ENCODE results near the gene EDN1. TPM values are rescaled to one million over a fixed set of nuclear protein-coding genes. Genes with fewer than 3 reads are reported as not detected.

EDN1 gene
- total and polyA plus RNA-seq, 10 of the 15 experiments (the other 5 are each of a cell fraction or from before 2014, with no cell fraction given): 2.0 to 6.6 (median 3.1) TPM

DNA sequence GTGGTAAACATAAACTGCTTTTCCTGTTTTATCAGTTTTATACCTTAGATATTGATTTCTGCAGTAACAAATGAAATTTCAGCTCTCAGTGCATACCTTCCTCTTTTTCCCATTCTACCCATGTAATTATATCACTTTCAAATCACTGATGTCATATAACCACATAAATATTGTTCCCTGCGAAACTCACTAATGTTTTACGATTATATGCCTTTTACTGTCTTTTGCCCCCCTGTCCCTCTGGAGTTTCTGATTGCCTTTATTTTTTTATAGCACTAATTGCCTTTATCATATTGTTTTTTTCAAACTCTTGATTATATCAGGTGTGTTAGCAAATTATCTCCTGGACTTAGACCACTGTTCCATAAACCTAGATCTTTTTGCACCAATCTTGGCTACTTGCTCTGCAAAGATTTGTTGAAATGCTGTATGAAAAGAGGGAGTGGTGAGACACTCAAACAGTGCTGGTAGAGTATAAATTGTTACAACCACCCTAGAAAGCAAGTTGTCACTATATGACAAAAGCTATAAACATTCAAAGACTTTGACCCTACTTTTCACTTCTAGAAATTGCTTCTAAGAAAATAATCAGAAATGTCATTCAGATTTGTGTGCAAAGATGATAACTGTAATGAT lies 29.6 kb upstream of the EDN1 start (continued):
- TF ChIP-seq POU2F2 (IDR thresholded peaks at IDR 0.05; ENCODE audit: borderline replicate concordance, low read depth, low read length): no peak

DNA sequence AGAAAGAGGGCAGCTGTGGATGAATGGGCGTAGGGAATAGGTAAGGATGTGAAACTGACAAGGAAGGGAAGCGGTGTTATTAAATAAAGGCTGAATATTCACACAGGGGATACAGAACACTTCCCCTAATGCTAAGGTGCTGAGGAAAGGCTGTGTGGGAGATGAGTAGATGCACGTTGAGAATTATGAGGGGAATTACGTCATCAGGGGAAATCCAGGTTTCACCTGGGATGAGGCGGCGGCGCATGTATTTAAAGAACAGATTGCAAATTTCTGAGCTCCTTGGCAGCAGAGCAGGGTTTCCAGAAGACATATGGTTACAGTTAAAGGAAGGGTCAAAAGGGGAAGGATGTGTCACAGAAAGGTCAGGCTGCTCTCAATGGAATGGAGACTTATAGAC lies 28.7 kb upstream of the EDN1 start:
- Histone ChIP-seq H3K36me3 (ENCODE audit: control insufficient read depth in 2 of 2, insufficient read depth in 2 of 2, low read length in 1 of 2) (no peaks in the 10 kb centered on the region), H3K9ac (ENCODE audit: control insufficient read depth, insufficient read depth, low read length) (no peak overlapping the region), H3K4me1 (ENCODE audit: control insufficient read depth, insufficient read depth, low read length) (peaks cover 5% of the 10 kb centered on the region), H3K27me3 (replicated peaks in 1 of 2; ENCODE audit: control insufficient read depth in 2 of 2, insufficient read depth in 2 of 2, low read length in 1 of 2) (no peaks in the 10 kb centered on the region), H3K27ac (ENCODE audit: control insufficient read depth, insufficient read depth) (no peak overlapping the region), H3K79me2 (ENCODE audit: control insufficient read depth, insufficient read depth, low read length) (no peaks in the 10 kb centered on the region), H3K4me3 (no peak overlapping the region), H3K9me3 (replicated peaks; ENCODE audit: control insufficient read depth, insufficient read depth, low read length) (no peaks in the 10 kb centered on the region), H4K20me1 (ENCODE audit: control insufficient read depth, insufficient read depth) (no peaks in the 10 kb centered on the region), H3K4me2 (ENCODE audit: control insufficient read depth, insufficient read depth) (peak overlapping the region; percentile 34), H2AFZ (ENCODE audit: control insufficient read depth, low read depth, low read length) (peak overlapping the region; percentile 48)
- SMC1A ChIA-PET (ENCODE audit: uncharacterized antibody, unreplicated experiment): interaction anchor here (1.2 to 1.8 kb wide), 4 partner anchors 10 to 605 kb away, joined by 3 to 5 read pairs (median 4); partner anchors contain the start of gene EDN1
- intact Hi-C loops (cut with micrococcal nuclease; ENCODE audit: unreplicated experiment) (no loop called here), in situ Hi-C loops (cut with MboI) (no loop called here)
- DNase-seq (ENCODE audit: low read depth, low spot score) (peak; percentile 26), ATAC-seq (peak; percentile 82), FAIRE-seq (no peak)
- BruUV-seq (replicated peaks): no TSS peak
- RAD21 ChIA-PET (ENCODE audit: unreplicated experiment): interaction anchor here (2.3 kb wide), 1 partner anchor 29 kb away, joined by 11 read pairs; the partner anchor contains the start of gene EDN1
- POLR2A ChIA-PET: no interaction called here
- CTCF ChIA-PET: interaction anchor here (1.0 kb wide), 2 partner anchors 108 to 605 kb away, joined by 3 to 5 read pairs; no protein-coding TSS in a partner anchor
- WGBS (ENCODE audit: insufficient coverage, insufficient replicate concordance, low lambda C conversion rate, missing lambda C conversion rate): 3% methylated on average over 7 of the region's 7 CpGs
- TF ChIP-seq KLF5 (IDR thresholded peaks at IDR 0.05; ENCODE audit: partially characterized antibody): no peak
- no peak for TF ChIP-seq ZNF217 (IDR thresholded peaks at IDR 0.05)
- TF ChIP-seq HDGF (IDR thresholded peaks at IDR 0.05): no peak
- no peak for TF ChIP-seq PKNOX1 (IDR thresholded peaks at IDR 0.05)
- TF ChIP-seq, protein P1, sequence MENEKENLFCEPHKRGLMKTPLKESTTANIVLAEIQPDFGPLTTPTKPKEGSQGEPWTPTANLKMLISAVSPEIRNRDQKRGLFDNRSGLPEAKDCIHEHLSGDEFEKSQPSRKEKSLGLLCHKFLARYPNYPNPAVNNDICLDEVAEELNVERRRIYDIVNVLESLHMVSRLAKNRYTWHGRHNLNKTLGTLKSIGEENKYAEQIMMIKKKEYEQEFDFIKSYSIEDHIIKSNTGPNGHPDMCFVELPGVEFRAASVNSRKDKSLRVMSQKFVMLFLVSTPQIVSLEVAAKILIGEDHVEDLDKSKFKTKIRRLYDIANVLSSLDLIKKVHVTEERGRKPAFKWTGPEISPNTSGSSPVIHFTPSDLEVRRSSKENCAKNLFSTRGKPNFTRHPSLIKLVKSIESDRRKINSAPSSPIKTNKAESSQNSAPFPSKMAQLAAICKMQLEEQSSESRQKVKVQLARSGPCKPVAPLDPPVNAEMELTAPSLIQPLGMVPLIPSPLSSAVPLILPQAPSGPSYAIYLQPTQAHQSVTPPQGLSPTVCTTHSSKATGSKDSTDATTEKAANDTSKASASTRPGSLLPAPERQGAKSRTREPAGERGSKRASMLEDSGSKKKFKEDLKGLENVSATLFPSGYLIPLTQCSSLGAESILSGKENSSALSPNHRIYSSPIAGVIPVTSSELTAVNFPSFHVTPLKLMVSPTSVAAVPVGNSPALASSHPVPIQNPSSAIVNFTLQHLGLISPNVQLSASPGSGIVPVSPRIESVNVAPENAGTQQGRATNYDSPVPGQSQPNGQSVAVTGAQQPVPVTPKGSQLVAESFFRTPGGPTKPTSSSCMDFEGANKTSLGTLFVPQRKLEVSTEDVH (IDR thresholded peaks at IDR 0.05; ENCODE audit: low read depth, partially characterized antibody): no peak
- no peak for TF ChIP-seq FOS (IDR thresholded peaks at IDR 0.05; ENCODE audit: borderline replicate concordance, extremely low read depth, insufficient read length)
- TF ChIP-seq, protein P2, sequence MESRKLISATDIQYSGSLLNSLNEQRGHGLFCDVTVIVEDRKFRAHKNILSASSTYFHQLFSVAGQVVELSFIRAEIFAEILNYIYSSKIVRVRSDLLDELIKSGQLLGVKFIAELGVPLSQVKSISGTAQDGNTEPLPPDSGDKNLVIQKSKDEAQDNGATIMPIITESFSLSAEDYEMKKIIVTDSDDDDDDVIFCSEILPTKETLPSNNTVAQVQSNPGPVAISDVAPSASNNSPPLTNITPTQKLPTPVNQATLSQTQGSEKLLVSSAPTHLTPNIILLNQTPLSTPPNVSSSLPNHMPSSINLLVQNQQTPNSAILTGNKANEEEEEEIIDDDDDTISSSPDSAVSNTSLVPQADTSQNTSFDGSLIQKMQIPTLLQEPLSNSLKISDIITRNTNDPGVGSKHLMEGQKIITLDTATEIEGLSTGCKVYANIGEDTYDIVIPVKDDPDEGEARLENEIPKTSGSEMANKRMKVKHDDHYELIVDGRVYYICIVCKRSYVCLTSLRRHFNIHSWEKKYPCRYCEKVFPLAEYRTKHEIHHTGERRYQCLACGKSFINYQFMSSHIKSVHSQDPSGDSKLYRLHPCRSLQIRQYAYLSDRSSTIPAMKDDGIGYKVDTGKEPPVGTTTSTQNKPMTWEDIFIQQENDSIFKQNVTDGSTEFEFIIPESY (IDR thresholded peaks at IDR 0.05): no peak
- TF ChIP-seq TARDBP (IDR thresholded peaks at IDR 0.05; ENCODE audit: borderline replicate concordance): no peak
- no peak for TF ChIP-seq GATAD2B (conservative IDR thresholded peaks at IDR 0.05; ENCODE audit: low read depth)
- no peak for TF ChIP-seq FOXK2 (IDR thresholded peaks at IDR 0.05)
- TF ChIP-seq RUNX3 (IDR thresholded peaks at IDR 0.05; ENCODE audit: low read length): peak; percentile 30; the same call in 1 of the 2 replicates
- TF ChIP-seq, protein P3, sequence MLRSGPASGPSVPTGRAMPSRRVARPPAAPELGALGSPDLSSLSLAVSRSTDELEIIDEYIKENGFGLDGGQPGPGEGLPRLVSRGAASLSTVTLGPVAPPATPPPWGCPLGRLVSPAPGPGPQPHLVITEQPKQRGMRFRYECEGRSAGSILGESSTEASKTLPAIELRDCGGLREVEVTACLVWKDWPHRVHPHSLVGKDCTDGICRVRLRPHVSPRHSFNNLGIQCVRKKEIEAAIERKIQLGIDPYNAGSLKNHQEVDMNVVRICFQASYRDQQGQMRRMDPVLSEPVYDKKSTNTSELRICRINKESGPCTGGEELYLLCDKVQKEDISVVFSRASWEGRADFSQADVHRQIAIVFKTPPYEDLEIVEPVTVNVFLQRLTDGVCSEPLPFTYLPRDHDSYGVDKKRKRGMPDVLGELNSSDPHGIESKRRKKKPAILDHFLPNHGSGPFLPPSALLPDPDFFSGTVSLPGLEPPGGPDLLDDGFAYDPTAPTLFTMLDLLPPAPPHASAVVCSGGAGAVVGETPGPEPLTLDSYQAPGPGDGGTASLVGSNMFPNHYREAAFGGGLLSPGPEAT (IDR thresholded peaks at IDR 0.05; ENCODE audit: low read depth): peak; percentile 46; the same call in 1 of the 2 replicates
- no peak for TF ChIP-seq MTA3 (IDR thresholded peaks at IDR 0.05; ENCODE audit: borderline replicate concordance, low read length)
- no peak for TF ChIP-seq KDM1A (IDR thresholded peaks at IDR 0.05; ENCODE audit: borderline replicate concordance)
- TF ChIP-seq SMAD1 (IDR thresholded peaks at IDR 0.05; ENCODE audit: low read depth, partially characterized antibody): no peak
